ENCODE results near the gene CCL19. TPM values are rescaled to one million over a fixed set of nuclear protein-coding genes. Genes with fewer than 3 reads are reported as not detected.

Gene CCL19
- total RNA-seq, 2 experiments from 2014 or later, result not detected

GRCh38 chr9:34685591-34685990 lies 5.5 kb downstream of the CCL19 start:
- Histone ChIP-seq H3K9me3 (ENCODE audit: low read length) (no peaks in the 10 kb centered on the region), H2AFZ (ENCODE audit: low read length) (no peak overlapping the region), H3K4me3 (ENCODE audit: low read depth, low read length, poor library complexity, severe bottlenecking) (no peak overlapping the region), H3K4me2 (ENCODE audit: low read length) (no peak overlapping the region), H3K27ac (ENCODE audit: low read depth, low read length, poor library complexity, severe bottlenecking) (no peak overlapping the region), H3K4me1 (ENCODE audit: insufficient read depth, low read length, poor library complexity, severe bottlenecking) (no peaks in the 10 kb centered on the region), H3K9me2 (ENCODE audit: insufficient read depth, low read length) (no peaks in the 10 kb centered on the region), H3K79me2 (ENCODE audit: insufficient read depth, low read depth, low read length) (no peaks in the 10 kb centered on the region), H3K36me3 (ENCODE audit: insufficient read depth, low read length) (no peaks in the 10 kb centered on the region), H4K20me1 (ENCODE audit: insufficient read depth, low read length) (no peaks in the 10 kb centered on the region)
- TF ChIP-seq, protein P1, sequence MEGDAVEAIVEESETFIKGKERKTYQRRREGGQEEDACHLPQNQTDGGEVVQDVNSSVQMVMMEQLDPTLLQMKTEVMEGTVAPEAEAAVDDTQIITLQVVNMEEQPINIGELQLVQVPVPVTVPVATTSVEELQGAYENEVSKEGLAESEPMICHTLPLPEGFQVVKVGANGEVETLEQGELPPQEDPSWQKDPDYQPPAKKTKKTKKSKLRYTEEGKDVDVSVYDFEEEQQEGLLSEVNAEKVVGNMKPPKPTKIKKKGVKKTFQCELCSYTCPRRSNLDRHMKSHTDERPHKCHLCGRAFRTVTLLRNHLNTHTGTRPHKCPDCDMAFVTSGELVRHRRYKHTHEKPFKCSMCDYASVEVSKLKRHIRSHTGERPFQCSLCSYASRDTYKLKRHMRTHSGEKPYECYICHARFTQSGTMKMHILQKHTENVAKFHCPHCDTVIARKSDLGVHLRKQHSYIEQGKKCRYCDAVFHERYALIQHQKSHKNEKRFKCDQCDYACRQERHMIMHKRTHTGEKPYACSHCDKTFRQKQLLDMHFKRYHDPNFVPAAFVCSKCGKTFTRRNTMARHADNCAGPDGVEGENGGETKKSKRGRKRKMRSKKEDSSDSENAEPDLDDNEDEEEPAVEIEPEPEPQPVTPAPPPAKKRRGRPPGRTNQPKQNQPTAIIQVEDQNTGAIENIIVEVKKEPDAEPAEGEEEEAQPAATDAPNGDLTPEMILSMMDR (conservative IDR thresholded peaks at IDR 0.05; ENCODE audit: low read length), result no peak
- no peak for TF ChIP-seq EZH2phosphoT487 (IDR thresholded peaks at IDR 0.05; ENCODE audit: borderline replicate concordance, low read depth, low read length)
- no peak for DNase-seq (ENCODE audit: low spot score)
- CTCF ChIA-PET (ENCODE audit: unreplicated experiment), result interaction anchor here (1.3 kb wide), 1 partner anchor 14 kb away, joined by 4 read pairs; no protein-coding TSS in a partner anchor
- POLR2A ChIA-PET, result interaction anchor here (0.8 kb wide), 1 partner anchor 47 kb away, joined by 4 read pairs; no protein-coding TSS in a partner anchor
- intact Hi-C loops (cut with micrococcal nuclease; ENCODE audit: unreplicated experiment), result no loop called here
- no TSS peak for BruUV-seq (replicated peaks)

GRCh38 chr9:34684816-34685215 lies 6.3 kb downstream of the CCL19 start:
- ChIA-PET CTCF (ENCODE audit: unreplicated experiment) (no interaction called here), POLR2A (no interaction called here)
- no peak for TF ChIP-seq EZH2phosphoT487 (IDR thresholded peaks at IDR 0.05; ENCODE audit: borderline replicate concordance, low read depth, low read length)
- TF ChIP-seq, protein P1 (conservative IDR thresholded peaks at IDR 0.05; ENCODE audit: low read length), result no peak
- H4K20me1 ChIP-seq (ENCODE audit: insufficient read depth, low read length), result no peaks in the 10 kb centered on the region
- no TSS peak for BruUV-seq (replicated peaks)
- intact Hi-C loops (cut with micrococcal nuclease; ENCODE audit: unreplicated experiment), result no loop called here
- H3K9me2 ChIP-seq (ENCODE audit: insufficient read depth, low read length), result no peaks in the 10 kb centered on the region
- H2AFZ ChIP-seq (ENCODE audit: low read length), result no peak overlapping the region
- H3K4me2 ChIP-seq (ENCODE audit: low read length), result no peak overlapping the region
- H3K9me3 ChIP-seq (ENCODE audit: low read length), result no peaks in the 10 kb centered on the region
- no peaks in the 10 kb centered on the region for H3K79me2 ChIP-seq (ENCODE audit: insufficient read depth, low read depth, low read length)
- no peak for DNase-seq (ENCODE audit: low spot score)
- no peak overlapping the region for H3K4me3 ChIP-seq (ENCODE audit: low read depth, low read length, poor library complexity, severe bottlenecking)
- H3K27ac ChIP-seq (ENCODE audit: low read depth, low read length, poor library complexity, severe bottlenecking), result no peak overlapping the region
- H3K4me1 ChIP-seq (ENCODE audit: insufficient read depth, low read length, poor library complexity, severe bottlenecking), result no peaks in the 10 kb centered on the region
- H3K36me3 ChIP-seq (ENCODE audit: insufficient read depth, low read length), result no peaks in the 10 kb centered on the region

GRCh38 chr9:34684145-34684544 lies 6.9 kb downstream of the CCL19 start:
- TF ChIP-seq, protein P1 (conservative IDR thresholded peaks at IDR 0.05; ENCODE audit: low read length), result no peak
- TF ChIP-seq EZH2phosphoT487 (IDR thresholded peaks at IDR 0.05; ENCODE audit: borderline replicate concordance, low read depth, low read length), result no peak
- POLR2A ChIA-PET, result no interaction called here
- Histone ChIP-seq H3K9me3 (ENCODE audit: low read length) (no peaks in the 10 kb centered on the region), H4K20me1 (ENCODE audit: insufficient read depth, low read length) (no peaks in the 10 kb centered on the region), H3K79me2 (ENCODE audit: insufficient read depth, low read depth, low read length) (no peaks in the 10 kb centered on the region), H3K4me1 (ENCODE audit: insufficient read depth, low read length, poor library complexity, severe bottlenecking) (no peaks in the 10 kb centered on the region), H3K4me3 (ENCODE audit: low read depth, low read length, poor library complexity, severe bottlenecking) (no peak overlapping the region), H3K36me3 (ENCODE audit: insufficient read depth, low read length) (no peaks in the 10 kb centered on the region), H2AFZ (ENCODE audit: low read length) (no peak overlapping the region), H3K27ac (ENCODE audit: low read depth, low read length, poor library complexity, severe bottlenecking) (no peak overlapping the region), H3K4me2 (ENCODE audit: low read length) (no peak overlapping the region), H3K9me2 (ENCODE audit: insufficient read depth, low read length) (no peaks in the 10 kb centered on the region)
- DNase-seq (ENCODE audit: low spot score), result no peak
- CTCF ChIA-PET (ENCODE audit: unreplicated experiment), result no interaction called here
- intact Hi-C loops (cut with micrococcal nuclease; ENCODE audit: unreplicated experiment), result no loop called here
- BruUV-seq (replicated peaks), result no TSS peak
